Neutrophil (primary cell): ENCODE data around the gene C19orf73.
A peak's percentile ranks its signal among the peaks of the same experiment; 100 is the strongest.

Experiments
- H3K27ac ChIP-seq: fragments of 200-600 bp; sonication (generic); 2 replicates; pipeline ENCODE4 v1.5.1; 2016; ENCODE audit warnings: mild to moderate bottlenecking, moderate library complexity
- H3K27me3 ChIP-seq: fragments of 200-600 bp; sonication (generic); 2 replicates; pipeline ENCODE4 v1.6.0; 2016; ENCODE audit warnings: mild to moderate bottlenecking
- H3K36me3 ChIP-seq: fragments of 200-600 bp; sonication (generic); 2 replicates; pipeline ENCODE4 v1.5.1; 2017
- H3K4me1 ChIP-seq, 2 experiments: fragments of 200-600 bp in 1 of 2; sonication (generic) in 1 of 2; 1 replicate in 1 of 2; 2 replicates in 1 of 2; pipeline versions ENCODE4 v1.5.1 to v1.6.1; 2013 to 2016; ENCODE audit warnings: low read depth in 1 of 2, low read length in 1 of 2, mild to moderate bottlenecking in 1 of 2, moderate library complexity in 1 of 2; ENCODE audit not compliant: control insufficient read depth in 1 of 2, insufficient read depth in 1 of 2
- H3K4me3 ChIP-seq, 2 experiments: fragments of 200-600 bp in 1 of 2; sonication (generic) in 1 of 2; 1 replicate in 1 of 2; 2 replicates in 1 of 2; pipeline ENCODE4 v1.5.1; 2013 to 2016; ENCODE audit warnings: low read depth in 1 of 2, low read length in 1 of 2, mild to moderate bottlenecking in 1 of 2, moderate library complexity in 1 of 2
- H3K9me3 ChIP-seq: fragments of 200-600 bp; sonication (generic); 2 replicates; pipeline ENCODE4 v1.5.1; 2016
- TF ChIP-seq, protein P1 (sequence below): fragments of 200-600 bp; sonication (generic); IDR thresholded peaks from 2 replicates; pipeline ENCODE4 v1.5.1; 2016; ENCODE audit warnings: antibody characterized with exemption

C19orf73 gene

DNA sequence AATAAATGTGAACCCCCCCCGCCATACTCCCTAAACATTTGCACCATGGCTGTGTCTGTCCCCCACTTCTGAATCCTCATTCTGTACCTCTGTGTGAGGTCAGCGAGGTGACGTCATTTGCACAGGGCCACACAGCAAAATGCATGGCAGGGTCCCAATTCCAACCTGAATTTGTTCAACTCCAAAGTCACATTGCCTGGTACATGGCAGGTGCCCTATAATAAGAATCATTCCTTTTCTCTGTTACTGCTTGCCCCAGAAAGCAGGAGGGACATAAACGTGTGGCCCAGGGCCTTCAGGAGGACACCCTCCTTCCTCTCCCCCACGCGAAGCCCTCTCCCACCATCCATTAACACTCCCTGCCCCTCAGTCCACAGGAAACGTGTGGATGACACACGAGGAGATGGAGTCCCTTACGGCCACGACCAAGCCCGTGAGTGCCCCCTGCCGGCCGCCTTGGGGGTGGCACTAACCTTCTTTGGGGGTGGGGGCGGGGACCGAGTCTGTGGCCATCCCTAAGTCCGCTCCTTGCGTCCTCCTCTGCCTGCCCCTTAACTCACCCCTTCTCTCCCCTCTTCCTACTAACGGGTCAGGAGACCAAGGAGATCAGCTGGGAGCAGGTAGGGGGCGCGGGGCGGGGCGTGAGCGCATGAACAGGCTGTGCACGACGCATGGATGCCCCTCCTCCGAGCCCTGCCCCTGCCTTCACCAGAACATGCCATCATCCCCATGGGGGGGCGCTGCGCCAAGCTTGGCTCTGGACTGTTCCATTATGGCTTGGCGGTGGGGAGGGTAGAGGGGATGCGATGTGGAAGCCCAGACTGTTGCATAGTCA is 26.8 kb upstream of the C19orf73 start:
- Histone ChIP-seq H3K27me3 (peaks cover 99% of the 10 kb centered on the region), H3K36me3 (no peaks in the 10 kb centered on the region), H3K27ac (no peak overlapping the region), H3K4me3 (no peak overlapping the region), H3K9me3 (peaks cover 4% of the 10 kb centered on the region), H3K4me1 (peaks cover 23 to 31% of the 10 kb centered on the region in 2 experiments)
- TF ChIP-seq, protein P1, sequence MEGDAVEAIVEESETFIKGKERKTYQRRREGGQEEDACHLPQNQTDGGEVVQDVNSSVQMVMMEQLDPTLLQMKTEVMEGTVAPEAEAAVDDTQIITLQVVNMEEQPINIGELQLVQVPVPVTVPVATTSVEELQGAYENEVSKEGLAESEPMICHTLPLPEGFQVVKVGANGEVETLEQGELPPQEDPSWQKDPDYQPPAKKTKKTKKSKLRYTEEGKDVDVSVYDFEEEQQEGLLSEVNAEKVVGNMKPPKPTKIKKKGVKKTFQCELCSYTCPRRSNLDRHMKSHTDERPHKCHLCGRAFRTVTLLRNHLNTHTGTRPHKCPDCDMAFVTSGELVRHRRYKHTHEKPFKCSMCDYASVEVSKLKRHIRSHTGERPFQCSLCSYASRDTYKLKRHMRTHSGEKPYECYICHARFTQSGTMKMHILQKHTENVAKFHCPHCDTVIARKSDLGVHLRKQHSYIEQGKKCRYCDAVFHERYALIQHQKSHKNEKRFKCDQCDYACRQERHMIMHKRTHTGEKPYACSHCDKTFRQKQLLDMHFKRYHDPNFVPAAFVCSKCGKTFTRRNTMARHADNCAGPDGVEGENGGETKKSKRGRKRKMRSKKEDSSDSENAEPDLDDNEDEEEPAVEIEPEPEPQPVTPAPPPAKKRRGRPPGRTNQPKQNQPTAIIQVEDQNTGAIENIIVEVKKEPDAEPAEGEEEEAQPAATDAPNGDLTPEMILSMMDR, result peak; percentile 87

DNA sequence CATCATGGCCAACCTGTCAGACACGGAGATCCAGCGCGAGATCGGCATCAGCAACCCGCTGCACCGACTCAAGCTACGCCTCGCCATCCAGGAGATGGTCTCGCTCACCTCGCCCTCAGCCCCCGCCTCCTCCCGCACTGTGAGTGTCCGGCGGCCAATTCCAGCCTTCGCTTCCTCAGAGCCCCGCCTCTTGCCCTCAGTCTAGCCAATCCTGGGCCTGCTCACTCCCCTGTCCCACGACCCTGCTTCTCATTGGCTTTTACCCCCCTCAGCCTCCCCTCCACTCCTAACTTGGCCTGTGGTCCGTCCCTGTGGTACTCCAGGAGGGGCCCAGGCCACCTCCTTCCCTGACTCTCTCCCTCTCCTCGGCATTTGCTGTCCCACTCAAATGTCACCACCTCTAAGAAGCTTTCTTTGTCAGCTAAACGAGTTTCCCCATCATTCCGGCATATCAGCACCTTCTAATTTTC is 24.0 kb upstream of the C19orf73 start:
- TF ChIP-seq, protein P1, result no peak
- no peaks in the 10 kb centered on the region for H3K36me3 ChIP-seq
- peaks cover 75% of the 10 kb centered on the region for H3K27me3 ChIP-seq
- H3K4me3 ChIP-seq, result no peak overlapping the region
- no peaks in the 10 kb centered on the region for H3K9me3 ChIP-seq
- peaks cover 4 to 11% of the 10 kb centered on the region in 2 experiments for H3K4me1 ChIP-seq
- H3K27ac ChIP-seq, result no peak overlapping the region

DNA sequence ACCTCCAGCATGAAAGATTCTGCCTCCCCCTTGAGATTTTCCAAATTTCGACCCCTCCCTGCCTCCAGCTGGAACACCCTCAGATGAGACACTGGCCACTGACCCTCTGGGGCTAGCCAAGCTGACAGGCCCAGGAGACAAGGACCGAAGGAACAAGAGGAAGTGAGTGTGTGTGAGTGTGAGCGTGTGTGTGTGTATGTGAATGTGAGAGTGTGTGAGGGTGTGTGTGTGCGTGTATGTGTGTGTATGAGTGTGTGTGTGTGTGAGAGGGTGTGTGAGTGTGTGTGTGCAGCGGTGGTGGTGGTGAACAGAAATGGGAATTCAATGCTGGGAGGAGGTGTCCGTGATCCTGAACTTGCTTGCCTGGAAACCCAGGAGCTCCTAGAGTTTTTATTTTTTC is 22.4 kb upstream of the C19orf73 start:
- H3K9me3 ChIP-seq, result no peaks in the 10 kb centered on the region
- peaks cover 60% of the 10 kb centered on the region for H3K27me3 ChIP-seq
- H3K4me3 ChIP-seq, result no peak overlapping the region
- H3K36me3 ChIP-seq, result no peaks in the 10 kb centered on the region
- TF ChIP-seq, protein P1, result no peak
- peaks cover 4 to 11% of the 10 kb centered on the region in 2 experiments for H3K4me1 ChIP-seq
- H3K27ac ChIP-seq, result no peak overlapping the region

DNA sequence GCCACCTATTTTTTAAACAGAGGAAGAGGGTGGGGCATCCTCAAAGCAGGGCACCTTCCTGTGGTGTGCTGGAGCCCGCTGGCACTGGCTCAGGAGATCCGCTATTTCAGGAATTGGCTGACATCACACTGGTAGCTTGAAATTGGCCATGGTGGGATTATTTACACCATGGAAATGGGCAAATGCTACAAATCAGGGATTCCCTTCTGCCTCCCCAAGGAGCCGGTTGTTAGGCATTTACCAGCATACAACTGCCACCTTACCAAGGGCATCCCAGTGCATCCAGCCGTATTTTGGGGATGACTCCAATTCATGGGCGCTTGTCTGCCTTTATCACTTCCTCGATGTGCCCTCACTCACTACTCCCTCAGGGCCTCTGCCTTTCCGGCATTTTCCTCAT is 22.0 kb upstream of the C19orf73 start:
- no peak overlapping the region for H3K4me3 ChIP-seq
- peaks cover 58% of the 10 kb centered on the region for H3K27me3 ChIP-seq
- H3K36me3 ChIP-seq, result no peaks in the 10 kb centered on the region
- TF ChIP-seq, protein P1, result no peak
- no peaks in the 10 kb centered on the region for H3K9me3 ChIP-seq
- H3K27ac ChIP-seq, result no peak overlapping the region
- peaks cover 4 to 9% of the 10 kb centered on the region in 2 experiments for H3K4me1 ChIP-seq

DNA sequence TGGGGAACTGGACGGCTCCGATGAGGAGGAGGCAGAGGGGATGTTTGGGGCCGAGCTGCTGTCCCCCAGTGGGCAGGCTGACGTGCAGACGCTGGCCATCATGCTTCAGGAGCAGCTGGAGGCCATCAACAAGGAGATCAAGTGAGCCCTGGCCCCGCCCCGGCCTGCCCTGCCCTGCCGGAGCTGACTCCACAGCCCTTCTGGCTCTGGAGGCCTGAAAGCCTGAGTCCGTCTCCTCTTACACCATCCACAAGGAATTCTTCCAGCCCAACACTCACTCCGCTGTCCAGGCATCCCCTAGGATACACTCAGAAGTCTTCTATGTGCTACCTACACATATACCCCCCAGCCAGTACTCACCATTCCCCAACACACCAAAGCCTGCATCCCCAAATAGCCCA is 17.8 kb upstream of the C19orf73 start:
- H3K4me1 ChIP-seq, result peaks cover 7% of the 10 kb centered on the region in 2 experiments
- peaks cover 59% of the 10 kb centered on the region for H3K27me3 ChIP-seq
- no peaks in the 10 kb centered on the region for H3K36me3 ChIP-seq
- TF ChIP-seq, protein P1, result no peak
- no peaks in the 10 kb centered on the region for H3K9me3 ChIP-seq
- no peak overlapping the region for H3K27ac ChIP-seq
- no peak overlapping the region for H3K4me3 ChIP-seq
